Measurements from ENCODE around the gene ABHD11.

DNA sequence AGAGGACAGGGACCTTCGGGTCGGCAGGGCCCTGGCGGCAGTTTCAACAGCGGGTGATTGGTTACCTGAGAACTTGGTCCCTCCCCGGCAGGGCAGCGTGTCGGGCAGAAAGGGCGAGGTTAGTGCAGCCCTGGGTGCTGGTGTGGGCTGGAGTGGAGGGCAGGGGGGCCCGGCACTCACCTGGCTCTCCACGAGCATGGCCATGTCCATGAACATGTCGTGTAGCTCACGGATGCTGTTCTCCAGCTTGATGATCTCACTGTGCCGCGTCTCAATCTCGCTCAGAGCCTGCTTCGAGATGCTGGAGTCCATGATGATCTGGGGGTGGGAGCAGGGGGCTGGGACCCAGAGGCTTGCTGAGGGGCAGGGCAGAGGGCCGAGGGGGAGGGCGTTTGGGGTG lies 35.9 kb downstream of the ABHD11 start:
- no peak for TF ChIP-seq POLR2A (IDR thresholded peaks at IDR 0.05; ENCODE audit: low read depth, low read length)
- no peak for TF ChIP-seq POLR2AphosphoS5 (IDR thresholded peaks at IDR 0.05; ENCODE audit: low read depth, low read length)
